ENCODE results near the gene ADGRL2. TPM values are rescaled to one million over a fixed set of nuclear protein-coding genes. Genes with fewer than 3 reads are reported as not detected.

ADGRL2 gene
- total RNA-seq, 2 experiments from 2014 or later: not detected

- no peaks in the 10 kb centered on the region for H3K36me3 Mint-ChIP-seq
- no peaks in the 10 kb centered on the region for H3K27me3 Mint-ChIP-seq
- peaks cover 2% of the 10 kb centered on the region for H3K9me3 Mint-ChIP-seq
- no peak overlapping the region for H3K27ac Mint-ChIP-seq
- no peak overlapping the region for H3K4me3 Mint-ChIP-seq
- no peaks in the 10 kb centered on the region for H3K4me1 Mint-ChIP-seq
- DNase-seq: no peak
These were observed 22.3 kb downstream of the ADGRL2 start for GRCh38 chr1:81823082-81823481.

- DNase-seq: no peak
- Mint-ChIP-seq H3K27ac (no peak overlapping the region), H3K27me3 (no peaks in the 10 kb centered on the region), H3K4me3 (no peak overlapping the region), H3K36me3 (no peaks in the 10 kb centered on the region), H3K4me1 (no peaks in the 10 kb centered on the region), H3K9me3 (peaks cover 2% of the 10 kb centered on the region)
These were observed 24.0 kb downstream of the ADGRL2 start for GRCh38 chr1:81824759-81825158.

- H3K27ac Mint-ChIP-seq: no peak overlapping the region
- H3K9me3 Mint-ChIP-seq: peaks cover 2% of the 10 kb centered on the region
These were observed 27.2 kb downstream of the ADGRL2 start for GRCh38 chr1:81827942-81828341.

GRCh38 chr1:81832573-81832972 lies 31.8 kb downstream of the ADGRL2 start:
- DNase-seq: no peak
- Mint-ChIP-seq H3K27me3 (no peaks in the 10 kb centered on the region), H3K4me1 (no peaks in the 10 kb centered on the region), H3K4me3 (no peak overlapping the region), H3K9me3 (no peaks in the 10 kb centered on the region), H3K36me3 (no peaks in the 10 kb centered on the region), H3K27ac (no peak overlapping the region)

More at GRCh38 chr1:81827942-81828341, 27.2 kb downstream of the ADGRL2 start:
- Mint-ChIP-seq H3K4me1 (no peaks in the 10 kb centered on the region), H3K27me3 (no peaks in the 10 kb centered on the region), H3K36me3 (no peaks in the 10 kb centered on the region), H3K4me3 (no peak overlapping the region)
- no peak for DNase-seq

GRCh38 chr1:81833722-81834121 lies 33.0 kb downstream of the ADGRL2 start:
- no peaks in the 10 kb centered on the region for H3K27me3 Mint-ChIP-seq
- H3K27ac Mint-ChIP-seq: no peak overlapping the region
- no peak overlapping the region for H3K4me3 Mint-ChIP-seq
- no peaks in the 10 kb centered on the region for H3K9me3 Mint-ChIP-seq
- no peaks in the 10 kb centered on the region for H3K36me3 Mint-ChIP-seq
- no peaks in the 10 kb centered on the region for H3K4me1 Mint-ChIP-seq
- DNase-seq: no peak

- DNase-seq: no peak
- Mint-ChIP-seq H3K27me3 (no peaks in the 10 kb centered on the region), H3K27ac (no peak overlapping the region), H3K4me1 (no peaks in the 10 kb centered on the region), H3K4me3 (no peak overlapping the region), H3K9me3 (no peaks in the 10 kb centered on the region), H3K36me3 (no peaks in the 10 kb centered on the region)
These were observed 33.5 kb downstream of the ADGRL2 start for GRCh38 chr1:81834268-81834667.

- Mint-ChIP-seq H3K27ac (no peak overlapping the region), H3K4me1 (no peaks in the 10 kb centered on the region), H3K9me3 (no peaks in the 10 kb centered on the region), H3K4me3 (no peak overlapping the region), H3K36me3 (peaks cover 2% of the 10 kb centered on the region), H3K27me3 (no peaks in the 10 kb centered on the region)
- no peak for DNase-seq
These were observed 34.4 kb downstream of the ADGRL2 start for GRCh38 chr1:81834921-81835698.

GRCh38 chr1:81836007-81836626 lies 35.4 kb downstream of the ADGRL2 start:
- Mint-ChIP-seq H3K4me1 (no peaks in the 10 kb centered on the region), H3K36me3 (peaks cover 2% of the 10 kb centered on the region), H3K27ac (no peak overlapping the region), H3K9me3 (no peaks in the 10 kb centered on the region), H3K27me3 (no peaks in the 10 kb centered on the region), H3K4me3 (no peak overlapping the region)
- DNase-seq: no peak

- DNase-seq: no peak
- Mint-ChIP-seq H3K9me3 (no peaks in the 10 kb centered on the region), H3K27me3 (no peaks in the 10 kb centered on the region), H3K36me3 (peaks cover 2% of the 10 kb centered on the region), H3K4me1 (no peaks in the 10 kb centered on the region), H3K27ac (no peak overlapping the region), H3K4me3 (no peak overlapping the region)
These were observed 38.0 kb downstream of the ADGRL2 start for GRCh38 chr1:81838600-81839218.

GRCh38 chr1:81840805-81841204 lies 40.1 kb downstream of the ADGRL2 start:
- DNase-seq: no peak
- Mint-ChIP-seq H3K36me3 (peaks cover 2% of the 10 kb centered on the region), H3K27me3 (no peaks in the 10 kb centered on the region), H3K27ac (no peak overlapping the region), H3K9me3 (no peaks in the 10 kb centered on the region), H3K4me1 (no peaks in the 10 kb centered on the region), H3K4me3 (no peak overlapping the region)

GRCh38 chr1:81841795-81842194 lies 41.1 kb downstream of the ADGRL2 start:
- H3K27ac Mint-ChIP-seq: no peak overlapping the region
- H3K9me3 Mint-ChIP-seq: no peaks in the 10 kb centered on the region
- no peaks in the 10 kb centered on the region for H3K27me3 Mint-ChIP-seq
- peaks cover 2% of the 10 kb centered on the region for H3K36me3 Mint-ChIP-seq
- H3K4me1 Mint-ChIP-seq: no peaks in the 10 kb centered on the region
- no peak for DNase-seq
- no peak overlapping the region for H3K4me3 Mint-ChIP-seq

GRCh38 chr1:81844477-81844876 lies 43.7 kb downstream of the ADGRL2 start:
- peaks cover under 1% of the 10 kb centered on the region for H3K36me3 Mint-ChIP-seq
- no peak overlapping the region for H3K27ac Mint-ChIP-seq
- DNase-seq: no peak
- H3K4me1 Mint-ChIP-seq: no peaks in the 10 kb centered on the region
- no peaks in the 10 kb centered on the region for H3K27me3 Mint-ChIP-seq
- no peaks in the 10 kb centered on the region for H3K9me3 Mint-ChIP-seq
- no peak overlapping the region for H3K4me3 Mint-ChIP-seq

- Mint-ChIP-seq H3K27ac (no peak overlapping the region), H3K4me1 (no peaks in the 10 kb centered on the region), H3K9me3 (no peaks in the 10 kb centered on the region), H3K4me3 (no peak overlapping the region), H3K27me3 (no peaks in the 10 kb centered on the region), H3K36me3 (no peaks in the 10 kb centered on the region)
- no peak for DNase-seq
These were observed 45.9 kb downstream of the ADGRL2 start for GRCh38 chr1:81846630-81847029.

- Mint-ChIP-seq H3K27ac (no peak overlapping the region), H3K4me3 (no peak overlapping the region), H3K9me3 (no peaks in the 10 kb centered on the region), H3K36me3 (no peaks in the 10 kb centered on the region), H3K4me1 (no peaks in the 10 kb centered on the region), H3K27me3 (no peaks in the 10 kb centered on the region)
- no peak for DNase-seq
These were observed 46.3 kb downstream of the ADGRL2 start for GRCh38 chr1:81847063-81847462.

- Mint-ChIP-seq H3K27me3 (no peaks in the 10 kb centered on the region), H3K27ac (no peak overlapping the region), H3K4me3 (no peak overlapping the region), H3K36me3 (no peaks in the 10 kb centered on the region), H3K9me3 (no peaks in the 10 kb centered on the region), H3K4me1 (no peaks in the 10 kb centered on the region)
- DNase-seq: no peak
These were observed 48.3 kb downstream of the ADGRL2 start for GRCh38 chr1:81848880-81849682.
